ENCODE data around the gene RXRA.
A peak's percentile ranks its signal among the peaks of the same experiment; 100 is the strongest.

DNA sequence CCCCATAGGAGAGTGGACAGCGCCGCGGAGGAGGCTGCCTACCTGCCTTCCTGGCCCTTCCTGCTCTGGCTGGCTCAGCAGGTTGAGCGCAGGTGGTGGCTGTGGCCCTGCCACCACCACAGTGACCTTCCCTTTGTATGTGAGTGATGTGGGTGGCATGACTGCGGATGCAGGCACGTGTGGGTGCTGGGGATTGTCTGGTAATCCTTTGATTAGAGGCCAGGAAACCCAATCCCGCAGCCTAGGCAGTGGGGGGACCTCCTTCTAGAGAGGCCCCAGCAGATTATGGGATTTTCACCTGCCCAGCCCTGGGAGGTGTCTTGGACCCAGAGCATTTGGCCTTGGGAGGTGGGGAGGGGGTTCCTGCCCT lies 16.5 kb downstream of the RXRA start:
- TF ChIP-seq, protein P1, sequence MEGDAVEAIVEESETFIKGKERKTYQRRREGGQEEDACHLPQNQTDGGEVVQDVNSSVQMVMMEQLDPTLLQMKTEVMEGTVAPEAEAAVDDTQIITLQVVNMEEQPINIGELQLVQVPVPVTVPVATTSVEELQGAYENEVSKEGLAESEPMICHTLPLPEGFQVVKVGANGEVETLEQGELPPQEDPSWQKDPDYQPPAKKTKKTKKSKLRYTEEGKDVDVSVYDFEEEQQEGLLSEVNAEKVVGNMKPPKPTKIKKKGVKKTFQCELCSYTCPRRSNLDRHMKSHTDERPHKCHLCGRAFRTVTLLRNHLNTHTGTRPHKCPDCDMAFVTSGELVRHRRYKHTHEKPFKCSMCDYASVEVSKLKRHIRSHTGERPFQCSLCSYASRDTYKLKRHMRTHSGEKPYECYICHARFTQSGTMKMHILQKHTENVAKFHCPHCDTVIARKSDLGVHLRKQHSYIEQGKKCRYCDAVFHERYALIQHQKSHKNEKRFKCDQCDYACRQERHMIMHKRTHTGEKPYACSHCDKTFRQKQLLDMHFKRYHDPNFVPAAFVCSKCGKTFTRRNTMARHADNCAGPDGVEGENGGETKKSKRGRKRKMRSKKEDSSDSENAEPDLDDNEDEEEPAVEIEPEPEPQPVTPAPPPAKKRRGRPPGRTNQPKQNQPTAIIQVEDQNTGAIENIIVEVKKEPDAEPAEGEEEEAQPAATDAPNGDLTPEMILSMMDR (IDR thresholded peaks at IDR 0.05 in 8 of 11, conservative IDR thresholded peaks at IDR 0.05 in 3 of 11): no peak
- peak in 1 of 3 donors; percentile 25 for TF ChIP-seq POLR2AphosphoS5 (IDR thresholded peaks at IDR 0.05)

Measured in spleen (tissue), 7 donors.